Epithelial cell of proximal tubule (primary cell): ENCODE results near the gene KIAA0040. TPM values are rescaled to one million over a fixed set of nuclear protein-coding genes. Genes with fewer than 3 reads are reported as not detected.

Experiments
- DNase-seq: peaks from one replicate; pipeline ENCODE4 v3.0.0-alpha.2; 2011; ENCODE audit warnings: low read depth
- H3K4me3 ChIP-seq: 2 replicates; pipeline ENCODE4 v1.5.1; 2011; ENCODE audit warnings: low read depth, mild to moderate bottlenecking, low read length
- CTCF ChIP-seq: conservative IDR thresholded peaks from 2 replicates; pipeline ENCODE4 v1.5.1; 2012; ENCODE audit warnings: low read depth, mild to moderate bottlenecking, low read length
- total RNA-seq: library from RNA; depleted of rRNA; stranded (reverse); fragments of >200 nt; gene quantifications from 2 replicates; pipeline ENCODE4 v1.2.3, GENCODE V29; 2015

KIAA0040 gene
- total RNA-seq, 1 donor from 2014 or later, result 4.2 TPM

GRCh38 chr1:175129182-175129581, 63.4 kb downstream of the KIAA0040 start:
- no peak for TF ChIP-seq CTCF

GRCh38 chr1:175128523-175128922, 64.1 kb downstream of the KIAA0040 start:
- DNase-seq, result no peak
- no peak overlapping the region for H3K4me3 ChIP-seq
- no peak for TF ChIP-seq CTCF

More at GRCh38 chr1:175129182-175129581, 63.4 kb downstream of the KIAA0040 start:
- no peak overlapping the region for H3K4me3 ChIP-seq
- no peak for DNase-seq

GRCh38 chr1:175127565-175127964, 65.0 kb downstream of the KIAA0040 start:
- DNase-seq, result no peak
- H3K4me3 ChIP-seq, result no peak overlapping the region
- TF ChIP-seq CTCF, result no peak

- no peak for TF ChIP-seq CTCF
- H3K4me3 ChIP-seq, result no peak overlapping the region
- DNase-seq, result no peak
These were observed 66.2 kb downstream of the KIAA0040 start for GRCh38 chr1:175126347-175126746.

- H3K4me3 ChIP-seq, result no peak overlapping the region
- TF ChIP-seq CTCF, result no peak
- DNase-seq, result no peak
These were observed 67.7 kb downstream of the KIAA0040 start for GRCh38 chr1:175124861-175125260.

- TF ChIP-seq CTCF, result no peak
- H3K4me3 ChIP-seq, result no peak overlapping the region
- DNase-seq, result no peak
These were observed 72.1 kb downstream of the KIAA0040 start for GRCh38 chr1:175120511-175120910.
